Stimulated activated CD4-positive, alpha-beta T cell treated with anti-CD3 and anti-CD28 coated beads, Interleukin-4, amount 100 ng/mL, for 1 hour (primary cell): ENCODE data around the gene IL3RA.
"Not testable (repeated sequence)": the region's sequence is repeated elsewhere in the genome, so short reads cannot be mapped to it uniquely, and the experiment has no call there.

Experiments used
- DNase-seq: peaks from one replicate; pipeline ENCODE4 v3.0.0-alpha.2; 2020

Gene IL3RA

GRCh38 chrX:1400742-1401471 lies 64.3 kb downstream of the IL3RA start:
- no peak for DNase-seq

GRCh38 chrX:1401611-1402430 lies 65.2 kb downstream of the IL3RA start:
- DNase-seq: no peak

GRCh38 chrX:1403228-1403627 lies 66.6 kb downstream of the IL3RA start:
- no peak for DNase-seq

GRCh38 chrX:1403867-1404266 lies 67.3 kb downstream of the IL3RA start:
- DNase-seq: not testable (repeated sequence)

- not testable (repeated sequence) for DNase-seq
Measured at GRCh38 chrX:1405769-1406168, 69.2 kb downstream of the IL3RA start.

- DNase-seq: no peak
Measured at GRCh38 chrX:1407035-1407434, 70.5 kb downstream of the IL3RA start.

- no peak for DNase-seq
Measured at GRCh38 chrX:1411326-1411725, 74.7 kb downstream of the IL3RA start.

GRCh38 chrX:1412551-1413161 lies 76.1 kb downstream of the IL3RA start:
- DNase-seq: no peak

- no peak for DNase-seq
Measured at GRCh38 chrX:1416327-1416784, 79.8 kb downstream of the IL3RA start.

- no peak for DNase-seq
Measured at GRCh38 chrX:1416965-1417760, 80.6 kb downstream of the IL3RA start.

GRCh38 chrX:1417921-1418771 lies 81.6 kb downstream of the IL3RA start:
- no peak for DNase-seq

GRCh38 chrX:1418901-1419544 lies 82.4 kb downstream of the IL3RA start:
- DNase-seq: no peak

- DNase-seq: no peak
Measured at GRCh38 chrX:1419545-1420355, 83.2 kb downstream of the IL3RA start.

GRCh38 chrX:1420371-1420770 lies 83.8 kb downstream of the IL3RA start:
- DNase-seq: no peak

GRCh38 chrX:1421433-1422134 lies 85.0 kb downstream of the IL3RA start:
- DNase-seq: no peak

GRCh38 chrX:1422135-1422465 lies 85.5 kb downstream of the IL3RA start:
- no peak for DNase-seq

- no peak for DNase-seq
Measured at GRCh38 chrX:1423215-1423614, 86.6 kb downstream of the IL3RA start.

- no peak for DNase-seq
Measured at GRCh38 chrX:1424147-1424851, 87.7 kb downstream of the IL3RA start.

GRCh38 chrX:1425381-1425780 lies 88.8 kb downstream of the IL3RA start:
- no peak for DNase-seq
